GM19023 (cell line): ENCODE data around the gene SLC22A15.
"Not testable (repeated sequence)": the region's sequence is repeated elsewhere in the genome, so short reads cannot be mapped to it uniquely, and the experiment has no call there.

Experiments used
- ATAC-seq: cut with Tn5 transposase; IDR thresholded peaks from one replicate; pipeline ENCODE4 v1.9.1; 2021; ENCODE audit warnings: mild to moderate bottlenecking, moderate library complexity; ENCODE audit not compliant: unreplicated experiment

Gene SLC22A15

DNA sequence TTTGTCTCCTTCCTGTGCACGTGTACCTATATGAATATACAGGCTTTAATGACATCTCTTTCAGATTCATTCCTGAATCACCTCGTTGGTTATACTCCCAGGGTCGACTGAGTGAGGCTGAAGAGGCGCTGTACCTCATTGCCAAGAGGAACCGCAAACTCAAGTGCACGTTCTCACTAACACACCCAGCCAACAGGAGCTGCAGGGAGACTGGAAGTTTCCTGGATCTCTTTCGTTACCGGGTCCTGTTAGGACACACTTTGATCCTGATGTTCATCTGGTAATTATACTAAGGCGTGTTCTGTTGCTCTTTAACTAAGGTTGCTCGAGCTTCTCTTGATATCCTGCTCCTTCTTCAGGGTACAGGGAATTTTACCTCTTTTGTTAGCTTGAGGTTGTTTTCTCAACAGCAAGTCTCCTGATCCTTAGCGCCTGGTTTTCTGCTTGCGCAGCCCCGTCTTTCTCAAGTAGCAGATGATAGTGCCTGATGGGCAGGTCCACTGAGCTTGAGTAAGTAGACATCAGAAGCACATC, 55.1 kb downstream of the SLC22A15 start:
- no peak for ATAC-seq

DNA sequence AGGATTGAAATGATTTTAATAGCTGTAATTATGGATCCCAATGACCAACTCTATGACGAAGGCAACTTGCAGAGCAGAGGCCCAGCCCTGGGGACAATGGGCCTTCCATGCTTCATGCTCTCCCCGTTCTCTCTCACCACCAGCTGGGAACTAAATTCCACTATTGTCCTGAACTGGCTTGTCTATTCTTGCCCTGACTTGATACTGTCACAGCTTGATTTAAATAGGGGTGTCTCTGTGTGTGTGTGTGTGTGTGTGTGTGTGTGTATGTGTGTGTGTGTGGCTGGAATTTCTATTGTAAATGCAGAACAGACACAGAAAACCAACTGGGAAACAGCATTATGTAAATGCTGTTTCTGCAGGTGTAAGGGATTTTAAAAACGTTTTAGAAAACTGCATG, 57.0 kb downstream of the SLC22A15 start:
- no peak for ATAC-seq

GRCh38 chr1:116036255-116036654, 59.9 kb downstream of the SLC22A15 start:
- no peak for ATAC-seq

- no peak for ATAC-seq
Observed at GRCh38 chr1:116038679-116039078, 62.4 kb downstream of the SLC22A15 start.

DNA sequence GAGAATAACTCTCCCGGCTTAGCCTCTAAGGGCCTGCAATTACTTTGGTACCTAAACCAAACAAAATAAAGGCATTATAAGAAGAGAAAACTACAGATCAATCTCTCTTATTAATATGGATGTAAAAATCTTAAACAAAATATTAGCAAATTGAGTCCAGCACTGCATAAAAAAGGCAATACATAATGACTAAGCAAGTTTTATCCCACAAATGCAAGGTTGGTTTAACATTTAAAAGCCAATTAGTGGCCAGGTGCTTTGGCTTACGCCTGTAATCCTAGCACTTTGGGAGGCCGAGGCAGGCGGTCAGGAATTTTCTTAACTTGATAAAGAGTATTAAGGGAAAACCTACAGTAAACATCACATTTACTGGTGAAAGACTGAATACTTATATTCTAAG, 67.8 kb downstream of the SLC22A15 start:
- ATAC-seq: no peak

DNA sequence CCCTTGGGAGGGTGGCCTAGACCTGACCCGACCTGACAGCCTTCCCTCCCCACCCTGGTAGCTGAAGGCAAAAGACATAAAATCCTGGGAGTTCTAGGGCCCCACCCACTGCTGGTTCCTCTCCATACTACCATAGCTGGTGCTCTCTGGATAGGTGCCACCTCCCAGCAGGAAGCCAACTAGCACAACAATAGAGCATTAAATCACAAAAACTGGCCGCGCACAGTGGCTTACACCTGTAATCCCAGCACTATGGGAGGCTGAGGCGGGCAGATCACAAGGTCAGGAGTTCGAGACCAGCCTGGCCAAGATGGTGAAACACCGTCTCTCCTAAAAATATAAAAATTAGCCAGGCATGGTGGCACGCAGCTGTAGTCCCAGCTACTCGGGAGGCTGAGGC, 70.6 kb downstream of the SLC22A15 start:
- not testable (repeated sequence) for ATAC-seq

DNA sequence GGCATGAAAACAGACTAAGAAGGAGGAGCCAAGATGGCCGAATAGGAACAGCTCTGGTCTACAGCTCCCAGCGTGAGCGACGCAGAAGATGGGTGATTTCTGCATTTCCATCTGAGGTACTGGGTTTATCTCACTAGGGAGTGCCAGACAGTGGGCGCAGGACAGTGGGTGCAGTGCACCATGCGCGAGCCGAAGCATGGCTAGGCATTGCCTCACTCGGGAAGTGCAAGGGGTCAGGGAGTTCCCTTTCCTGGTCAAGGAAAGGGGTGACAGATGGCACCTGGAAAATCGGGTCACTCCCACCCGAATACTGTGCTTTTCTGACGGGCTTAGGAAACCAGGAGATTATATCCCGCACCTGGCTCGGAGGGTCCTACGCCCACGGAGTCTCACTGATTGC, 75.6 kb downstream of the SLC22A15 start:
- ATAC-seq: not testable (repeated sequence)

DNA sequence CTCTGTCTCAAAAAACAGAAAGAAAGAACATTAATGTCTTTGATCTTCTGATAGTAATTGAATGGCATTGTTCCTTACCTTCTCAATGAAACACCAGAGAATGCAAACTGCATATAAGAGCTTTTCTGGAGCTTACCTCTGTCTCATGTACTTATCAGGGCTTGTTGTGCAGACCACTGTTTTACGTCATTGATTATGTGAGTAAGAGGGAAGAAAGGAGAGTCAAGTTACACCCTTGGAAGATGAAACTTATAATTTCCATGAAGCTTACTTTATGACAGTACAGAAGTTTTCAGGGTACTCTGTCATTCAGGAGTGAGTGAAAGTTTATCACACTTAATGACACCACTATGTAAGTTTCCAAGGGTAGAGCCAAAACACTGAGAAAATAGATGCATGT, 85.9 kb downstream of the SLC22A15 start:
- ATAC-seq: no peak

DNA sequence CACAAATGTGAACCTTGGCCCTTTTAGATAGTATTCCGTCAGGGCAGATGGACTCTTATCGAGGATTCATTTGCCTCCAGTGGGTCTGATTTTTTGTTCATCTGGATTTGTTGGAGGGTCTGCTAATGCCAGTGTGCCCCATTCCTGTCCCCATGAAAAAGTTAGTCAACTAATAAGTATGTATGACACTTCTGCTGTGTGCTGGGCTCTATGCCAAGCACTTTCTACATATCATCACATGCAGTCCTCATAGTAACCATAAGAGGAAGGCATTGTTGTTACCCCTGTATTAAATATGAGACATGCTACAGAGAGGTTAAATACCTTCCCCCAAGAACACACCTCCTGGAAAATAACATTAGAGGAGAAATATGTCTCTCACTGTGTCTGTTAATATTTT, 88.3 kb downstream of the SLC22A15 start:
- no peak for ATAC-seq

GRCh38 chr1:116066868-116067565, 90.7 kb downstream of the SLC22A15 start:
- ATAC-seq: no peak

DNA sequence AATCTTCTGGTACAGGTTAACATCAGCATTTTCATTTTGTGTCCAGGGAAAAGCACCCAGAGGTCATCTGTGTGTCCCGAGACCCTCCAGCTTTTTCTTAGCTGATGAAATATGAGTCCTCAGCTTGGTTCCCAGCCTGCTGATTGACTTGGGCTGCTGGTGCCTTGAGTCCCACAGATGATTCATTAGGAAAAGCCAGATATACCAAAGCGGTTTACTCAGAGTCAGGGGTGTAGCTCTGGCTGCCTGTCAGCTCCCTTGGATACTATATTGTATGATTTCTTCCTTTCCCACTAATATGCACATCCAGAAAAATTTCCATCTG, 91.2 kb downstream of the SLC22A15 start:
- ATAC-seq: no peak

GRCh38 chr1:116075575-116075974, 99.3 kb downstream of the SLC22A15 start:
- no peak for ATAC-seq

DNA sequence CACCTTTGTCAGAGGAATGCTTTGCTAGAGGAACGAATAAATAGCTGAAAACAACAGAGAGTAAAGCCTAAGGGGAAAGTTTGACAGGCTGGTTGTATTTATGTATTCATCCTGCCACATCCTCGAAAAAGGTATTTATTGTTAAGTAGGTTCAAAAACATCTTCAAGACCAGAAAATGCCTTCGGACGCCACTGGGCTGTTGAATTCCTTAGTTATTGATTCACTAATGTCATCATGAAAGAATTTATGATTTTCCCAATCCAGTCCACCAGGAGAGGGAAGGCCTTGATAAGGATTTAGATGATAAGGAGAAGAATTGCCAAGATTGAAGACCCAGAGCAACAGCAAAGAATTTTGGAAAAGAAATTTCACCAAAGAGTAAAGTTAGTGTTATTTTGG, 99.7 kb downstream of the SLC22A15 start:
- no peak for ATAC-seq

- ATAC-seq: no peak
Observed at GRCh38 chr1:116076831-116077230, 100.5 kb downstream of the SLC22A15 start.

DNA sequence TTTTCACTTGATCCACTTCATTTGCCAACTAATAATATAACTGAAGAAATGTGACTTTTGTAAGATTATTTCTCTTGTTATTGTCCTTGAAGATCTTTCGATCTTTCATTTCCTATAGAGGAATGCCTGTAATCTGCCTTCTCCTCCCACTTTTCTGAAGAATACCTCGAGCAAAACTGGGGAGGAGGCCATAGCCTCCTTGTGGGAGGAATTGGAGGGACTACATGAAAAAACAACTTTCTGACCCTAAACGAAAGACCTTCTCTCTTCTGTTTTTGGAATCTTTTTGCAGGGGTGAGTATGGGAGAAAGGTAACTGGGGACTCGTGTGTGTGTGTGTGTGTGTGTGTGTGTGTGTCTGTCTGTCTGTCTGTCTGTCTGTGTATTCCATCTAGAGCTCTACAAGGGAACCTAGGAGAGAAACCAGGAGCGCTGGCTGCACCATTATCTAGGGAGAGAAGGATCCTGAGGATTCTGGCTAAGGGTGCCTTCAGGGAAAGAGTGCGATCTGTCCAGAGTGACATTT, 102.4 kb downstream of the SLC22A15 start:
- no peak for ATAC-seq

DNA sequence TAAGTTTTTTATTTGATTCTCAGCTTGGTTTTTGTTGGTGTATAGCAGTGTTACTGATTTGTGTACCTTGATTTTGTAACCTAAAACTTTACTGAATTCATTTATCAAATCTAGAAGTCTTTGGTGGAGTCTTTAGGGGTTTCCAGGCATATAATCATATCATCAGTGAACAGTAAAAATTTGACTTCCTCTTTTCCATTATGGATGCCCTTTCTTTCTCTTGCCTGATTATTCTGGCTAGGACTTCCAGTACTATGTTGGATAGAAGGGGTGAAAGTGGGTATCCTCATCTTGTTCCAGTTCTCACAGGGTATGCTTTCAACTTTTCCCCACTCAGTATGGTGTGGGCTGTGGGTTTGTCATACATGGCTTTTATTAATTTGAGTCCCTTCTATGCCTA, 111.3 kb downstream of the SLC22A15 start:
- ATAC-seq: no peak

DNA sequence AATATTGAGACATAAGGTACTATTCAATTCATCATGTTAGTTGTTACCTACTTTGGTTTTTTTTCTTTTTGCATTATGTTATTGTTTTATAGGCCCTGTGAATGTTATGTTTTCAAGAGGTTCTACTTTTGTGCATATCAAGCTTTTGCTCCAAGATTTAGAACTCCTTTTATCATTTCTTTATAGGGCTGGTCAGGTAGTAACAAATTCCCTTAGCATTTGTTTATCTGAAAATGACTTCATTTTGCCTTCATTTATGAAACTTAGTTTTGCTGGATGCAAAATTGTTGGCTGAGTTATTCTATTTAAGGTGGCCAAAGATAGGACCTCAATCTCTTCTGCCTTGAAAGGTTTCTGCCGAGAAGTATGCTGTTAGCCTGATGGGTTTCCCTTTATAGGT, 113.6 kb downstream of the SLC22A15 start:
- ATAC-seq: no peak

GRCh38 chr1:116091083-116091482, 114.8 kb downstream of the SLC22A15 start:
- no peak for ATAC-seq

DNA sequence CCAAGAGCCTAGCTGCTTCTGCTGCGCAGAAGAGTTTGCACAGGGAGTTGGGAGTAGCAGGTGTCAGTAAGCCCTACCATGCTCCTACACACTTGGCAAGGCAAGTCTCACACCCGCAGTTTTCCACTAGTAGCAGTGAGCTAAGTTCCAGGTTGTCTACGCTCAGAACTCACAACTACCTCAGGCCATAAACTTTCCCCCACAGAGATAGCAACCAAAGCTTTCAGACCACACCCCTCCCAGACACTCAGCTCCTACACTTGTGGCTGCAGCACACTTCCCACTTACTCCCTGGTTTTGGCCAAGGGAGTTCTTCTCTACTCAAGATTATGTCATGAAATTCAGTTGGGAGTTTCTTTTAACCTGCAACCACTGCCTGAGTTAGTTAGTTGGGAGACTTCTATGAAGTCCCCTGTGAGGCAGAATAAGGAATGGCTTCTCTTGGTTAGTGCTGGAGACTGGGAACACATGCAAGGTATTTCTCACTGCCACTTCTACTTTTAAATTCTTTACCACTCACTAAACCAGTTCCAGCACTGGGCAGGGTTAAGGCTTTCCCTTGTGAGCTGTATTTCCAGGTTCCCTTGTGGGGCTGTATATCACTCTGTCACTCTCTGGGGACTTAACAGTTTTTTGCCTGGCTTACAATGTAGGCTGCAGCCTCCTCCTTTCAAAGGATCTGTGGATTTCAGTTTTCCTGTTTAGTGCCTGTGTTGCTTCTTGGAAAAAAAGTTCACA, 116.6 kb downstream of the SLC22A15 start:
- ATAC-seq: no peak

GRCh38 chr1:116095027-116095426, 118.7 kb downstream of the SLC22A15 start:
- ATAC-seq: no peak

- ATAC-seq: no peak
Observed at GRCh38 chr1:116096013-116096618, 119.8 kb downstream of the SLC22A15 start.

- no peak for ATAC-seq
Observed at GRCh38 chr1:116097626-116098025, 121.3 kb downstream of the SLC22A15 start.
